Loucy (cell line): ENCODE measurements around the gene GNB1.

Source experiments
- H2AFZ ChIP-seq: fragments of 200-600 bp; sonication (generic); 2 replicates; pipeline ENCODE4 v1.6.0; 2016; ENCODE audit warnings: antibody characterized with exemption, mild to moderate bottlenecking, low read length, moderate library complexity
- H3F3A ChIP-seq: fragments of 200-600 bp; 2 replicates; pipeline ENCODE4 v1.6.0; 2016; ENCODE audit warnings: antibody characterized with exemption, low read depth, mild to moderate bottlenecking
- H3K27me3 ChIP-seq: fragments of 200-600 bp; sonication (generic); 2 replicates; pipeline ENCODE4 v1.6.1; 2014; ENCODE audit warnings: low read length, mild to moderate bottlenecking; ENCODE audit not compliant: insufficient read depth, poor library complexity, severe bottlenecking
- H3K36me3 ChIP-seq: fragments of 200-600 bp; sonication (generic); 2 replicates; pipeline ENCODE4 v1.6.1; 2016; ENCODE audit warnings: low read length; ENCODE audit not compliant: insufficient read depth
- H3K4me1 ChIP-seq: fragments of 200-600 bp; sonication (generic); 2 replicates; pipeline ENCODE4 v1.5.1; 2014; ENCODE audit warnings: low read length, mild to moderate bottlenecking; ENCODE audit not compliant: insufficient read depth, poor library complexity, severe bottlenecking
- H3K4me2 ChIP-seq: fragments of 200-600 bp; sonication (generic); 2 replicates; pipeline ENCODE4 v1.6.0; 2014; ENCODE audit warnings: antibody characterized with exemption, low read length, low read depth, mild to moderate bottlenecking; ENCODE audit not compliant: poor library complexity, severe bottlenecking
- H3K4me3 ChIP-seq: fragments of 200-600 bp; sonication (generic); 2 replicates; pipeline ENCODE4 v1.5.1; 2014; ENCODE audit warnings: low read length, mild to moderate bottlenecking, mixed read lengths; ENCODE audit not compliant: poor library complexity, severe bottlenecking
- H3K79me2 ChIP-seq: fragments of 200-600 bp; sonication (generic); 2 replicates; pipeline ENCODE4 v1.6.1; 2014; ENCODE audit warnings: low read length; ENCODE audit not compliant: insufficient read depth
- H3K9ac ChIP-seq: fragments of 200-600 bp; sonication (generic); 2 replicates; pipeline ENCODE4 v1.6.0; 2014; ENCODE audit warnings: mild to moderate bottlenecking, low read depth, low read length, moderate library complexity; ENCODE audit not compliant: poor library complexity, severe bottlenecking
- H3K9me2 ChIP-seq: fragments of 200-600 bp; sonication (generic); replicated peaks from 2 replicates; pipeline ENCODE4 v1.6.1; 2016; ENCODE audit warnings: low read depth, low read length, mixed read lengths
- H3K9me3 ChIP-seq: fragments of 200-600 bp; sonication (generic); 2 replicates; pipeline ENCODE4 v1.6.1; 2014; ENCODE audit warnings: mild to moderate bottlenecking, antibody characterized with exemption, low read length, low read depth; ENCODE audit not compliant: insufficient read depth
- H4K20me1 ChIP-seq: fragments of 200-600 bp; sonication (generic); 2 replicates; pipeline ENCODE4 v1.6.0; 2014; ENCODE audit warnings: antibody characterized with exemption, low read length, mild to moderate bottlenecking; ENCODE audit not compliant: insufficient read depth, poor library complexity, severe bottlenecking
- EZH2phosphoT487 ChIP-seq: fragments of 200-600 bp; IDR thresholded peaks from 2 replicates; pipeline ENCODE4 v1.6.1; 2018; ENCODE audit warnings: antibody characterized with exemption, mild to moderate bottlenecking, moderate library complexity, borderline replicate concordance
- TF ChIP-seq, protein P1 (sequence below): fragments of 200-600 bp; sonication (generic); conservative IDR thresholded peaks from 2 replicates; pipeline ENCODE4 v1.5.1; 2014; ENCODE audit warnings: mild to moderate bottlenecking, antibody characterized with exemption, low read length

GNB1 gene

DNA sequence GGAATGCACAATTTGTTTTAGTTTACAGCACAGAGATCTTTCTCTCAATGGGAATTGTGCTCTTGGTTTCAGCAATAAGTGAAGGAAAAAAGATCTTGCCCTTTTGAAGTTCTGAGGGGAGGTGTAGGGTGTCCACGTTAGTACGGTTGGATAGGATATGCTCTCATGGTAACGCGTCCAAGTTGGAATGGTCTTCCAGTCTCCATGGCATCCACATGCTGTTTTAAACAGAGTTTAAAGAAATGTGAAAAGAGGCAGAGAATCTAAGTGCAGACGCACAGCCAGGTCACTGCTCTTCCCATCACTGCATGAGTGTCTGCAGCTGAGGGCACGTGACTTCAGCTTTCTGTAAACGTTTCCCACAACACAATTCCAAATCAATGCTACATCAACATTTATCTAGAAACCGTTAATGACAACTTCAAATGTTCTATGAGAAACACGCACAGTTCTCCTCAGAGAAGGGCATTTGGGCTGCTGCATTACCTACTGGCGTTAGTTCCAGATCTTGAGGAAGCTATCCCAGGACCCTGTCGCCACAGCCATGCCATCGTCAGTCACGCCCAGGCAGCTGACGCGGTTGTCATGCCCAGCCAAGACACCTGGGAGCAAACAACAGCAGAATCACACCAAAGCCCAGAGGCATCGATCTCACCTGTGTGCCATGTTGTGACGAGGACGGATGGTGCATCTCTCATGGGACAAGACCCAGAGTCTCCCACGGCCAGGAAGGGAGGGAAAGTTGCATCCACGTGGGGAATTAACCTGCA is 103.9 kb downstream of the GNB1 start:
- TF ChIP-seq, protein P1, sequence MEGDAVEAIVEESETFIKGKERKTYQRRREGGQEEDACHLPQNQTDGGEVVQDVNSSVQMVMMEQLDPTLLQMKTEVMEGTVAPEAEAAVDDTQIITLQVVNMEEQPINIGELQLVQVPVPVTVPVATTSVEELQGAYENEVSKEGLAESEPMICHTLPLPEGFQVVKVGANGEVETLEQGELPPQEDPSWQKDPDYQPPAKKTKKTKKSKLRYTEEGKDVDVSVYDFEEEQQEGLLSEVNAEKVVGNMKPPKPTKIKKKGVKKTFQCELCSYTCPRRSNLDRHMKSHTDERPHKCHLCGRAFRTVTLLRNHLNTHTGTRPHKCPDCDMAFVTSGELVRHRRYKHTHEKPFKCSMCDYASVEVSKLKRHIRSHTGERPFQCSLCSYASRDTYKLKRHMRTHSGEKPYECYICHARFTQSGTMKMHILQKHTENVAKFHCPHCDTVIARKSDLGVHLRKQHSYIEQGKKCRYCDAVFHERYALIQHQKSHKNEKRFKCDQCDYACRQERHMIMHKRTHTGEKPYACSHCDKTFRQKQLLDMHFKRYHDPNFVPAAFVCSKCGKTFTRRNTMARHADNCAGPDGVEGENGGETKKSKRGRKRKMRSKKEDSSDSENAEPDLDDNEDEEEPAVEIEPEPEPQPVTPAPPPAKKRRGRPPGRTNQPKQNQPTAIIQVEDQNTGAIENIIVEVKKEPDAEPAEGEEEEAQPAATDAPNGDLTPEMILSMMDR: no peak
- TF ChIP-seq EZH2phosphoT487: no peak
- Histone ChIP-seq H3F3A (no peaks in the 10 kb centered on the region), H3K9me2 (no peaks in the 10 kb centered on the region), H4K20me1 (peaks cover 3% of the 10 kb centered on the region), H3K4me3 (no peak overlapping the region), H2AFZ (no peak overlapping the region), H3K36me3 (peaks cover 72% of the 10 kb centered on the region), H3K79me2 (no peaks in the 10 kb centered on the region), H3K9me3 (no peaks in the 10 kb centered on the region), H3K4me2 (no peak overlapping the region), H3K27me3 (no peaks in the 10 kb centered on the region), H3K9ac (no peak overlapping the region), H3K4me1 (no peaks in the 10 kb centered on the region)

DNA sequence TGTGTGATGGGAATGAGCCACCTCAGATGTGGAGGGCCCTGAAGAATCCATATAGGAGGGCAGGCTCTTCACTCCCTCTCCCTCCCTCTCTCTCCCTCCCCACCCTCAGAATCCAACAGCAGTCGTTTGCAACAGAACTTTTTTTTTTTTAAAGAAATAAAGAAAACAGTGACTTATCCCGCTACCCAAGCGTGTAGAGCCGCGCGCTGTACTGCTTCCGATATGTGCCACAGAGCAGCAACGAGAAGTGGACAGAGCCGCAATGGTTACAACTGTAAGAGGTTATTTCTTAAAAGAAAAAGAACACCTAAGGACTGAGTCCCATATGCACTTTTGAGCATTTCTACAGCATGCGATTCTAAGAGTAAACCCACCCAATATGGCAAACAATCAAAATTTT is 105.2 kb downstream of the GNB1 start:
- Histone ChIP-seq H3K36me3 (peaks cover 60% of the 10 kb centered on the region), H3K27me3 (no peaks in the 10 kb centered on the region), H3K9me3 (no peaks in the 10 kb centered on the region), H4K20me1 (peaks cover 3% of the 10 kb centered on the region), H3K9me2 (no peaks in the 10 kb centered on the region), H3F3A (no peaks in the 10 kb centered on the region), H3K9ac (no peak overlapping the region), H3K4me2 (no peak overlapping the region), H2AFZ (no peak overlapping the region), H3K79me2 (no peaks in the 10 kb centered on the region), H3K4me3 (no peak overlapping the region), H3K4me1 (peaks cover 4% of the 10 kb centered on the region)
- TF ChIP-seq, protein P1: no peak
- no peak for TF ChIP-seq EZH2phosphoT487

DNA sequence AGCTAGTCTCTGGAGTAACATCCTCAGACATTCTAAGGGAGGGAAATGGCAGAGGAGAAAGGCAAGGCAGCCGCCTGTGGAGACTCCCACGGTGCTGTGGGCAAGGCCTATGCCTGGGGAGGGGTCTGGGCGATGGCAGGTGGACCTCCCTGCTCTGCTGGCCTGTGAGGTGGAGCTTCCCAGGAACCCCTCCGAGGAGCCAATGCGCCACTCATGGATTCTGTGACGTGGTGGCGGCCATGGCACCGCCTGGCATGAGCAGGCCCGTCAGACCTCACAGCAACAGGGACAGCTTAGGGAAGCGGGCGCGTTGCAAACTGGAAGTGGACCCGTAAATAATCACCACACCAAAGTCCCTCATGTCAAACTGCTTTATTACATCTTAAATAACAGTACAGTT is 106.0 kb downstream of the GNB1 start:
- H3K9me3 ChIP-seq: no peaks in the 10 kb centered on the region
- H4K20me1 ChIP-seq: peaks cover 3% of the 10 kb centered on the region
- no peak overlapping the region for H2AFZ ChIP-seq
- H3K4me1 ChIP-seq: peaks cover 11% of the 10 kb centered on the region
- no peak overlapping the region for H3K9ac ChIP-seq
- peaks cover 53% of the 10 kb centered on the region for H3K36me3 ChIP-seq
- no peaks in the 10 kb centered on the region for H3K79me2 ChIP-seq
- TF ChIP-seq, protein P1: no peak
- no peak for TF ChIP-seq EZH2phosphoT487
- H3K4me2 ChIP-seq: no peak overlapping the region
- no peak overlapping the region for H3K4me3 ChIP-seq
- H3K9me2 ChIP-seq: no peaks in the 10 kb centered on the region
- no peaks in the 10 kb centered on the region for H3K27me3 ChIP-seq
- peaks cover 3% of the 10 kb centered on the region; the same call in 1 of the 2 replicates for H3F3A ChIP-seq
